Measurements from ENCODE around the gene MARCHF6. TPM values are rescaled to one million over a fixed set of nuclear protein-coding genes. Genes with fewer than 3 reads are reported as not detected.

The MARCHF6 gene
- total and polyA plus RNA-seq, 2 experiments from 2014 or later: 56.4 to 97.5 TPM

- TF ChIP-seq EZH2 (IDR thresholded peaks at IDR 0.05; ENCODE audit: insufficient read depth, poor library complexity, severe bottlenecking) (no peak), EZH2phosphoT487 (IDR thresholded peaks at IDR 0.05; ENCODE audit: insufficient read depth, low read depth) (no peak)
- Histone ChIP-seq H3K4me3 (no peak overlapping the region), H2AFZ (no peak overlapping the region), H3K9ac (no peak overlapping the region), H4K20me1 (ENCODE audit: insufficient read depth) (no peaks in the 10 kb centered on the region), H3K9me3 (ENCODE audit: low read depth) (no peaks in the 10 kb centered on the region), H3F3A (ENCODE audit: insufficient read depth) (peaks cover 3% of the 10 kb centered on the region; the same call in 1 of the 2 replicates), H3K4me2 (ENCODE audit: unreplicated experiment) (no peak overlapping the region), H3K79me2 (ENCODE audit: insufficient read depth) (no peaks in the 10 kb centered on the region), H3K27me3 (replicated peaks; ENCODE audit: insufficient read depth) (no peaks in the 10 kb centered on the region), H3K4me1 (ENCODE audit: insufficient read depth) (0 out of 2 replicates have a peak, but pooled peaks cover under 1% of the 10 kb centered on the region), H3K9me2 (ENCODE audit: insufficient read depth) (no peaks in the 10 kb centered on the region), H3K36me3 (ENCODE audit: low read depth) (no peaks in the 10 kb centered on the region), H3K27ac (no peak overlapping the region)
- no peak for DNase-seq
- WGBS, 2 experiments (ENCODE audit: low coverage in 1 of 2, low lambda C conversion rate in 2 of 2, missing lambda C conversion rate in 2 of 2): 92% methylated on average over 4 of the region's 4 CpGs
- in situ Hi-C loops (cut with MboI): no loop called here
These were observed 16.4 kb upstream of the MARCHF6 start for GRCh38 chr5:10337107-10337506.

- Histone ChIP-seq H3K79me2 (ENCODE audit: insufficient read depth) (no peaks in the 10 kb centered on the region), H3K9me2 (ENCODE audit: insufficient read depth) (no peaks in the 10 kb centered on the region), H3F3A (ENCODE audit: insufficient read depth) (no peaks in the 10 kb centered on the region), H3K4me1 (ENCODE audit: insufficient read depth) (no peaks in the 10 kb centered on the region), H3K4me2 (ENCODE audit: unreplicated experiment) (no peak overlapping the region), H3K9ac (no peak overlapping the region), H3K36me3 (ENCODE audit: low read depth) (no peaks in the 10 kb centered on the region), H4K20me1 (ENCODE audit: insufficient read depth) (no peaks in the 10 kb centered on the region), H3K4me3 (no peak overlapping the region), H3K27me3 (replicated peaks; ENCODE audit: insufficient read depth) (no peaks in the 10 kb centered on the region), H3K27ac (no peak overlapping the region), H2AFZ (no peak overlapping the region), H3K9me3 (ENCODE audit: low read depth) (no peaks in the 10 kb centered on the region)
- no peak for DNase-seq
- 79 to 81% methylated on average over 4 of the region's 4 CpGs for whole genome bisulfite sequencing, 2 experiments (ENCODE audit: low coverage in 1 of 2, low lambda C conversion rate in 2 of 2, missing lambda C conversion rate in 2 of 2)
- in situ Hi-C loops (cut with MboI): no loop called here
- no peak for TF ChIP-seq EZH2phosphoT487 (IDR thresholded peaks at IDR 0.05; ENCODE audit: insufficient read depth, low read depth)
- no peak for TF ChIP-seq EZH2 (IDR thresholded peaks at IDR 0.05; ENCODE audit: insufficient read depth, poor library complexity, severe bottlenecking)
These were observed 15.5 kb upstream of the MARCHF6 start for GRCh38 chr5:10337986-10338385.

GRCh38 chr5:10338686-10339057 is 14.8 kb upstream of the MARCHF6 start:
- WGBS, 2 experiments (ENCODE audit: low coverage in 1 of 2, low lambda C conversion rate in 2 of 2, missing lambda C conversion rate in 2 of 2): 50 to 51% methylated on average over 2 of the region's 2 CpGs
- H3K4me2 ChIP-seq (ENCODE audit: unreplicated experiment): no peak overlapping the region
- H3K9ac ChIP-seq: no peak overlapping the region

GRCh38 chr5:10339058-10339811 is 14.3 kb upstream of the MARCHF6 start:
- H3K4me1 ChIP-seq (ENCODE audit: insufficient read depth): no peaks in the 10 kb centered on the region
- H3K4me3 ChIP-seq: no peak overlapping the region
- in situ Hi-C loops (cut with MboI): no loop called here
- no peak overlapping the region for H2AFZ ChIP-seq
- no peaks in the 10 kb centered on the region for H4K20me1 ChIP-seq (ENCODE audit: insufficient read depth)
- no peaks in the 10 kb centered on the region for H3K9me2 ChIP-seq (ENCODE audit: insufficient read depth)
- no peak overlapping the region for H3K4me2 ChIP-seq (ENCODE audit: unreplicated experiment)
- no peak overlapping the region for H3K27ac ChIP-seq
- TF ChIP-seq EZH2phosphoT487 (IDR thresholded peaks at IDR 0.05; ENCODE audit: insufficient read depth, low read depth) (no peak), EZH2 (IDR thresholded peaks at IDR 0.05; ENCODE audit: insufficient read depth, poor library complexity, severe bottlenecking) (no peak)
- H3F3A ChIP-seq (ENCODE audit: insufficient read depth): no peaks in the 10 kb centered on the region
- DNase-seq: no peak
- H3K9ac ChIP-seq: no peak overlapping the region
- WGBS, 2 experiments (ENCODE audit: low coverage in 1 of 2, low lambda C conversion rate in 2 of 2, missing lambda C conversion rate in 2 of 2): 60 to 62% methylated on average over 17 to 18 of the region's 19 CpGs
- no peaks in the 10 kb centered on the region for H3K36me3 ChIP-seq (ENCODE audit: low read depth)
- no peaks in the 10 kb centered on the region for H3K27me3 ChIP-seq (replicated peaks; ENCODE audit: insufficient read depth)
- H3K79me2 ChIP-seq (ENCODE audit: insufficient read depth): no peaks in the 10 kb centered on the region
- no peaks in the 10 kb centered on the region for H3K9me3 ChIP-seq (ENCODE audit: low read depth)

More at GRCh38 chr5:10338686-10339057, 14.8 kb upstream of the MARCHF6 start:
- no peak overlapping the region for H3K4me3 ChIP-seq
- H3K4me1 ChIP-seq (ENCODE audit: insufficient read depth): no peaks in the 10 kb centered on the region
- no peaks in the 10 kb centered on the region for H3F3A ChIP-seq (ENCODE audit: insufficient read depth)
- no peak overlapping the region for H2AFZ ChIP-seq
- no peaks in the 10 kb centered on the region for H3K36me3 ChIP-seq (ENCODE audit: low read depth)
- TF ChIP-seq EZH2phosphoT487 (IDR thresholded peaks at IDR 0.05; ENCODE audit: insufficient read depth, low read depth) (no peak), EZH2 (IDR thresholded peaks at IDR 0.05; ENCODE audit: insufficient read depth, poor library complexity, severe bottlenecking) (no peak)
- H4K20me1 ChIP-seq (ENCODE audit: insufficient read depth): no peaks in the 10 kb centered on the region
- no peak overlapping the region for H3K27ac ChIP-seq
- in situ Hi-C loops (cut with MboI): no loop called here
- no peaks in the 10 kb centered on the region for H3K79me2 ChIP-seq (ENCODE audit: insufficient read depth)
- H3K9me2 ChIP-seq (ENCODE audit: insufficient read depth): no peaks in the 10 kb centered on the region
- no peak for DNase-seq
- H3K9me3 ChIP-seq (ENCODE audit: low read depth): no peaks in the 10 kb centered on the region
- no peaks in the 10 kb centered on the region for H3K27me3 ChIP-seq (replicated peaks; ENCODE audit: insufficient read depth)
